Cardiac muscle cell (in vitro differentiated cells and primary cell): ENCODE measurements around the gene LTF. TPM values are rescaled to one million over a fixed set of nuclear protein-coding genes. Genes with fewer than 3 reads are reported as not detected.

Experiments used
- DNase-seq, 2 donors: peaks; one replicate each; pipeline versions ENCODE4 v3.0.0 to v3.0.0-alpha.2; 2010 to 2017; ENCODE audit warnings: low read depth in 1 of 2, low spot score in 1 of 2
- H3K27ac ChIP-seq: fragments of 200-600 bp; sonication (generic); 2 replicates; pipeline ENCODE4 v1.5.1; 2016
- H3K27me3 ChIP-seq: fragments of 200-600 bp; sonication (generic); 2 replicates; pipeline ENCODE4 v1.6.0; 2016; ENCODE audit warnings: control low read depth
- H3K36me3 ChIP-seq: fragments of 200-600 bp; sonication (generic); 2 replicates; pipeline ENCODE4 v1.5.1; 2016; ENCODE audit warnings: control low read depth
- H3K4me1 ChIP-seq: fragments of 200-600 bp; sonication (generic); 2 replicates; pipeline ENCODE4 v1.8.1; 2017; ENCODE audit warnings: low read depth, mild to moderate bottlenecking, mixed run types
- H3K4me3 ChIP-seq: fragments of 200-600 bp; sonication (generic); 2 replicates; pipeline ENCODE4 v1.5.1; 2016; ENCODE audit warnings: mild to moderate bottlenecking
- H3K9me3 ChIP-seq: fragments of 200-600 bp; sonication (generic); 2 replicates; pipeline ENCODE4 v1.5.1; 2017; ENCODE audit warnings: low read depth, mild to moderate bottlenecking, control low read depth
- CTCF ChIP-seq: IDR thresholded peaks from 2 replicates; pipeline ENCODE4 v1.5.1; 2012; ENCODE audit warnings: low read depth, mild to moderate bottlenecking, low read length
- polyA plus RNA-seq: library from polyadenylated mRNA; unstranded; fragments of >200 nt; fragmentation: Nextera tagmentation; extraction: Ambion mirVana; gene quantifications from 2 replicates; pipeline ENCODE4 v1.2.1, GENCODE V29; 2016
- total RNA-seq: library from RNA; depleted of rRNA; stranded (reverse); fragments of >200 nt; gene quantifications from 2 replicates; pipeline ENCODE4 v1.2.3, GENCODE V29; 2016

Gene LTF
- not detected in 2 replicates for total RNA-seq
- not detected in 2 replicates for polyA plus RNA-seq

GRCh38 chr3:46464326-46465195 is at the start of gene LTF:
Gene LTF (minus strand): TSS chr3:46464905. CDS start chr3:46464867, 38 bp downstream.
- H3K36me3 ChIP-seq, result no peaks in the 10 kb centered on the region
- H3K27ac ChIP-seq, result no peak within 1 kb of the TSS
- H3K9me3 ChIP-seq, result no peaks in the 10 kb centered on the region
- no peak for TF ChIP-seq CTCF
- H3K27me3 ChIP-seq, result peaks cover 47% of the 10 kb centered on the region
- H3K4me3 ChIP-seq, result no peak within 1 kb of the TSS
- no peak for DNase-seq
- no peaks in the 10 kb centered on the region for H3K4me1 ChIP-seq

GRCh38 chr3:46512191-46512749 is 47.6 kb upstream of the LTF start:
- H3K4me3 ChIP-seq, result no peak overlapping the region
- no peaks in the 10 kb centered on the region for H3K9me3 ChIP-seq
- H3K27ac ChIP-seq, result no peak overlapping the region
- no peaks in the 10 kb centered on the region for H3K27me3 ChIP-seq
- no peak for DNase-seq
- TF ChIP-seq CTCF, result no peak
- no peaks in the 10 kb centered on the region for H3K36me3 ChIP-seq
- no peaks in the 10 kb centered on the region for H3K4me1 ChIP-seq

- Histone ChIP-seq H3K9me3 (no peaks in the 10 kb centered on the region), H3K27me3 (no peaks in the 10 kb centered on the region), H3K4me3 (no peak overlapping the region), H3K27ac (no peak overlapping the region), H3K4me1 (no peaks in the 10 kb centered on the region), H3K36me3 (no peaks in the 10 kb centered on the region)
- TF ChIP-seq CTCF, result no peak
- DNase-seq, result no peak
These were observed 45.0 kb upstream of the LTF start for GRCh38 chr3:46509661-46510187.

- Histone ChIP-seq H3K4me1 (no peaks in the 10 kb centered on the region), H3K27ac (no peak overlapping the region), H3K9me3 (no peaks in the 10 kb centered on the region), H3K27me3 (no peaks in the 10 kb centered on the region), H3K4me3 (no peak overlapping the region), H3K36me3 (no peaks in the 10 kb centered on the region)
- no peak for DNase-seq
- TF ChIP-seq CTCF, result no peak
These were observed 44.3 kb upstream of the LTF start for GRCh38 chr3:46508850-46509591.

- Histone ChIP-seq H3K27me3 (no peaks in the 10 kb centered on the region), H3K9me3 (no peaks in the 10 kb centered on the region), H3K27ac (no peak overlapping the region)
These were observed 41.8 kb upstream of the LTF start for GRCh38 chr3:46506526-46506925.

More at GRCh38 chr3:46506526-46506925, 41.8 kb upstream of the LTF start:
- Histone ChIP-seq H3K36me3 (no peaks in the 10 kb centered on the region), H3K4me1 (no peaks in the 10 kb centered on the region), H3K4me3 (no peak overlapping the region)
- no peak for TF ChIP-seq CTCF
- DNase-seq, result no peak
